H1 (cell line): Measurements from ENCODE around the gene RELN.

Experiments used
- CBX5 ChIP-seq: fragments of 300-800, 300-1000 bp; sonication (generic); IDR thresholded peaks from 2 replicates; pipeline ENCODE4 v1.7.1; 2016; ENCODE audit warnings: antibody characterized with exemption, low read length, low read depth
- CTCF ChIP-seq, 3 experiments: IDR thresholded peaks; 1 replicate in 2 of 3; 2 replicates in 1 of 3; pipeline versions ENCODE4 v1.5.1 to v1.6.1; 2011; ENCODE audit warnings: low read length in 3 of 3, mild to moderate bottlenecking in 3 of 3, inconsistent platforms in 2 of 3, low read depth in 1 of 3, moderate library complexity in 1 of 3; ENCODE audit not compliant: insufficient read depth in 1 of 3; ENCODE audit errors: control extremely low read depth in 1 of 3
- EZH2 ChIP-seq: fragments of 200-600 bp; sonication (generic); IDR thresholded peaks from 2 replicates; pipeline ENCODE4 v1.7.1; 2012; ENCODE audit warnings: low read depth, mild to moderate bottlenecking, moderate library complexity, low read length, inconsistent platforms; ENCODE audit not compliant: severe bottlenecking
- FOSL1 ChIP-seq: IDR thresholded peaks from 2 replicates; pipeline ENCODE4 v1.6.1; 2011; ENCODE audit warnings: mild to moderate bottlenecking, low read depth, low read length, moderate library complexity; ENCODE audit not compliant: insufficient read depth
- MAX ChIP-seq: IDR thresholded peaks from 2 replicates; pipeline ENCODE4 v1.6.1; 2012; ENCODE audit warnings: inconsistent platforms
- SRF ChIP-seq: IDR thresholded peaks from 2 replicates; pipeline ENCODE4 v1.6.1; 2011; ENCODE audit warnings: mild to moderate bottlenecking, low read depth, low read length, moderate library complexity
- USF2 ChIP-seq: IDR thresholded peaks from 2 replicates; pipeline ENCODE4 v1.6.1; 2011; ENCODE audit warnings: low read length, improper control_type of control experiment
- ZNF274 ChIP-seq: IDR thresholded peaks from 2 replicates; pipeline ENCODE4 v1.7.0; 2012; ENCODE audit warnings: low read length, borderline replicate concordance; ENCODE audit errors: extremely low read depth

- TF ChIP-seq ZNF274 (no peak), USF2 (no peak), SRF (no peak), CTCF (IDR thresholded peaks at IDR 0.05; ENCODE audit: control extremely low read depth in 1 of 3, insufficient read depth in 1 of 3, low read depth in 1 of 3, low read length in 3 of 3) (no peak), CBX5 (no peak), EZH2 (no peak), FOSL1 (no peak), MAX (no peak)
Measured at GRCh38 chr7:103632972-103633371, 356.5 kb downstream of the RELN start.
